ENCODE results near the gene HP.
"Not testable (repeated sequence)": the region's sequence is repeated elsewhere in the genome, so short reads cannot be mapped to it uniquely, and the experiment has no call there.

The HP gene, protein sequence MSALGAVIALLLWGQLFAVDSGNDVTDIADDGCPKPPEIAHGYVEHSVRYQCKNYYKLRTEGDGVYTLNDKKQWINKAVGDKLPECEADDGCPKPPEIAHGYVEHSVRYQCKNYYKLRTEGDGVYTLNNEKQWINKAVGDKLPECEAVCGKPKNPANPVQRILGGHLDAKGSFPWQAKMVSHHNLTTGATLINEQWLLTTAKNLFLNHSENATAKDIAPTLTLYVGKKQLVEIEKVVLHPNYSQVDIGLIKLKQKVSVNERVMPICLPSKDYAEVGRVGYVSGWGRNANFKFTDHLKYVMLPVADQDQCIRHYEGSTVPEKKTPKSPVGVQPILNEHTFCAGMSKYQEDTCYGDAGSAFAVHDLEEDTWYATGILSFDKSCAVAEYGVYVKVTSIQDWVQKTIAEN

DNA sequence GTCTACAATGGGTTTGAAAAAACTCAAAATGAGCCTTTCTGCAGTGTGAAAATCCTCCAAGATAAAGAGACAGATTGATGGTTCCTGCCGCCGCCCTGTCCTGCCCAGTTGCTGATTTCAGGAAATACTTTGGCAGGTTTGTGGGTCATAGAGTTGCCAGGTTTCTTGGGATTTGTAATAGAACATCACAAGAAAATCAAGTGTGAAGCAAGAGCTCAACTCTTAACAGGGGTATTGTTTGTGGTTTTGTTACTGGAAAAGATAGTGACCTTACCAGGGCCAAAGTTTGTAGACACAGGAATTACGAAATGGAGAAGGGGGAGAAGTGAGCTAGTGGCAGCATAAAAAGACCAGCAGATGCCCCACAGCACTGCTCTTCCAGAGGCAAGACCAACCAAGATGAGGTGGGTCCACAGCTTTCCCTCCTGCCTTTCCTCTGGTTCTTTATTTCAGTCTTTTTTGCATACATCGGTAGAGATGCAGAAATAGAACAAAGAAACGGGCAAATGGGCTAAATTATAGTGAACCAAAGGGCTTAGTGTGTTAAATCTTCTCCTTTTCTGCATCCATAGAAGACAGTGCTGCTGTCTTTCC is at the start of gene HP:
HP (plus strand) TSS at position 252 of the 594 bp plus-strand sequence; CDS start at position 400, 148 bp downstream.
- DNase-seq = not testable (repeated sequence)

DNA sequence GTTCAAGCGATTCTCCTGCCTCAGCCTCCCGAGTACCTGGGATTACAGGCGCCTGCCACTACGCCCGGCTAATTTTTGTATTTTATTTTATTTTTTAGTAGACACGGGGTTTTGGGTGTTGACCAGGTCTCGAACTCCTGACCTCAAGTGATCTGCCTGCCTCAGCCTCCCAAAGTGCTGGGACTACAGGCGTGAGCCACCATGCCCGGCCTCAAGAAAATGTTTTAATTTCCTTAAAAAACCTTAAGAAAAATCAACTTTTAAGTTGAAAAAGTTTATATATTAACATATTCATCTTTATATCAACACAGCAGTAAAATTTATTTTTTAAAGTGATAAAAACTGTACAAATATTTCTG is 46.3 kb upstream of the HP start:
- not testable (repeated sequence) for DNase-seq

DNA sequence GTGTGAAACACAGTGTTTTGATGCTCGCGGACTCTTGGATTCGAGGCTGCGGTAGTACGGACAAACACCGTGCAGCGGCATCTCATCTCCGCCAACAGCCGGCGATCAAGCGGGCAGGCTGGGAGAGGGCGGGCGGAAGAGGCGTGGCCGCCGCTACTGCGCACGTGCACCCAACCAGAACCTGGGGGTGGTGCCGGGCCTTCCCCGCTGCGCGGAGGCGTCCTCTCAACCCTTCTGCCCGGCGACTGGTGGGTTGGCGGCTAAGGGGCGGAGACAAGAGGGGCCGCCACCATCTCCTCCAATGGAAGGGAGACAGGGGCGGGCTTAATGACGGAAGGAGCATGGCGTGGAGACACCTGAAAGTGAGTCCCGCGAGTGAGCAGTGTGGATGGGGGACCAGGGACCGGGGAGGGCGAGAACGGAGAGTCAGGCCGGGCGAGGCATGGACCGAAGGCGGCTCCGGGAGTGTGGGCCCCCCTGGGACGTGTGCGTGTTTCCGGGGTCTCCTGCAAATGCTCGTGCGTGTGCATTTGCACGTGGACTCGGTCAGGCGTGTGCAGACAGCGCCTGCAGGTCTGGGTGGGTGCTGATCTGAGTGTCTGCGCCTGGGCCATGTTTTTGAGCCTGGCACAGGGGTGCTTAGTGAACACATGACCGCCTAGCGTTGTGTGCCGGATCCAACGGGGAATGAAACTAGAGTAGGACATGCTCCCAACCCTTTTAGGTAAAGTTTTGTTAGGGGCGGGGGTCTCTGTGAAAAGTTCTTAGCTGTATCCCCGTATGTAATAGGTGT is 45.7 kb upstream of the HP start, which contains the start of gene DHODH:
DHODH (plus strand) TSS at position 321 of the 793 bp plus-strand sequence; CDS start at position 342, 21 bp downstream.
- DNase-seq = peak; percentile 98

DNA sequence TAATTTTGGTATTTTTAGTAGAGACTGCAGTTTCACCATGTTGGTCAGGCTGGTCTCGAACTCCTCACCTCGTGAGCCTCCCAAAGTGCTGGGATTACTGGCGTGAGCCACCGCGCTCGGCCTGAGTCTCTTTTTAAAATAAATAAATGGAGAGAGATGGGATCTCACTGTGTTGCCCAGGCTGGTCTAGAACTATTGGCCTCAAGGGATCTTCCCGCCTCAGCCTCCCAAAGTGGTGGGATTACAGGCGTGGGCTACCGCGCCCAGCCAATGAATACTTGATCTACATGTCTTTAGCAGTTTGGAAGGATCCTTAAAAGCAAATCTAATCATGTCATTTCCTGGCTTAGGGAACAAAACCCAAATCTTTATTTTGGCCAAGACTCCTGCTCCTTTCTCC is 44.5 kb upstream of the HP start:
- no peak for DNase-seq

DNA sequence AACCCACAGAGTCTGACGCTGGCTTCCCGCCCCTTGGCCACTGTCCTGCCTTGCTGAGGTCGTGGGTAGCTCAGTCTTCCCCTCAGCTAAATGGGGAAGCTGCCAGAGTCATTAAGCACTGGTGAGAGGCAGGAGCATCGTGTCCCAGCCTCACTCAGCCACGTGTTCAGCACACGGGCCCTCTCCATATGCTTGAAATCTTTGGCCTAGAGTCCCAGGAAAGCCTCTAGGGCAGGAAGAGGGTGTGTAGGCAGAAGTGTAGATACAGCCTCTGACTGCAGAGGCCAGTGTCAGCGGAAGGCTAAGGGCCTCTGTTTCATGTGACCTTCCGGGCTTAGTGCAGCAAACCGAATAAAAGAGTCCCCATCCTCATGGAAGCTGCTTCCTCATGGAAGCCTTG is 41.7 kb upstream of the HP start:
- DNase-seq = no peak

DNA sequence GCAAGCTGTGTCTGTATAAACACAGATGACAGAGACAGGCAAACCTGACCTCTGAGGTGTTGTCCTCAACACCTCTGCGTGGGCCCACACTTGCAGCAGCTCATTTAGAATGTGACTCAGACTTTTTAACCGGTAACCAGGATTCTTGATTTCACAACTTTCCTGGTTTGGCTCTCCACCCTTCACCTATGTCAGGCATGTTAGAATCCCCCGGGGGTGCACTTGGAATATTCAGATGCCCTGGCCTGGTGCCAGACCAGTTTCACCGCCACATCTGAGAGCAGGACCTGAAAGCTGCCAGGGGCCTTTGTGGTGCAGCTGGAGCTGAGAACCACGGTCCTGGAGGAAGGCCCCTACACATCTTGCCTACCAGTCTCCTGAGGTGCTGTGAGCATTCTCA is 40.9 kb upstream of the HP start:
- DNase-seq = no peak

DNA sequence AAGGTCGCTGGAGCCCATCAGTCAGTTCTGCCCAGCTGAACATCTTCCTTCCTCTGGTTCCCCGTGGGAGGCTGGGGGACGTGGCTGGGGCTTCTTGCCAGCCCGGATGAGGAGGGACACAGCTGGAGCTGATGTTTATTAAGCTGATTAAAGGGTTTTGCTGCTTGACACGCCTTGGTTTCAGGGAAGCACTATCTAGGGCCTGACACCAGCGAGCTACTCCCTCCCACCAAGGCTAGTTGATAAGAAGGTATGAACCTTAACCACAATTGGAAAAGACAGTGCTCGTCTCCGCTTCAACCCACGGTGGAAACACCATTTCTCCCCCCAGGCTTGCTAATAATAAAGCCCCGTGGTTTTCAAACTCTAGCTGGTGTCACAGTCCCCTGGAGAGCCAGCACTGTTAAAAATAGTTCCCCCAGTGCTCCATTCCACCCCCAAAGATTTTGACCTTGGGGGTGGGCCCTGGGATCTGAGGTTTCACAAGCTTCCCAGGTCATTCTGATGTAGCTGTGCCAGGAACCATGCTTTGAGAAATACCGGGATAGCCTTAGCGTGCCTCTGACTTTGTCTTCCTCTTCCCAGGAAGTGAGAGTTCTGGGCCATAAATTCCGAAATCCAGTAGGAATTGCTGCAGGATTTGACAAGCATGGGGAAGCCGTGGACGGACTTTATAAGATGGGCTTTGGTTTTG is 40.3 kb upstream of the HP start:
- DNase-seq = no peak

DNA sequence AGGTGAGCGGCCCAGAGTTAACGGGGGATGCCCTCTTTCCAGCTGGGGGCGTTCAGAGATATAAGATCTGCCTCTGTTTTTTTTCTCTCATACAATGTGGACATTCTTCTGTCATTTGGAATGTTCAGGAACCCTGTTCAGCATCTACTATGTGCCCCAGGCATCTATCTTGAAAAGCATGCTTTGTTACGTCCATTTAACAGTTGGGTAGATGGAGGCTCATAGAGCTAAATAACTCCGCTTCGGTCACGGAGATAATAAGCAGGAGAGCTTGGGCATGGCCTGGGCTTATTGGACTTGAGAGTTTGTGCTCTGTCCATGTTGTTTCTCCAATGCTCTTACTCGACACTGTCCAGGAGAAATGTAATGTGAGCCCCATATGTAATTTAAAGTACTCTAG is 39.6 kb upstream of the HP start:
- no peak for DNase-seq

DNA sequence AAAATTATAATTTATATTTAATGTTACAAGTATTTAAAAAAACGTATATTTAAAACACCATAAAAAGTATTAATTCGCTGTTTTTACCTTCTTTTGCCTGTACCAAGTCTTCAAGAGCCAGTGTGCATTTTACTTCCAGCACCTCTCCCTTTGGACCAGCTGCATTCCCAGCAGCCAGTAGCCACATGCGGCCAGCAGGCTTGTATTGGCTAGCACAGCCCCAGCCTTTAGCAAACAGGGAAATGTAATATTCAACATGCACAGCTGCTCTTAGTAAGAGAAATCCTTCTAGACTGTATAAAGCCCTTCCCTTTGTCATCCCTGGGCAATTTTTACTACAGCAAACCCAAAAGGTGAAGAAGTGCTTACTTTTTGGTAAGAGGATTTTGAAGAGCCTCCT is 39.2 kb upstream of the HP start:
- DNase-seq = no peak

DNA sequence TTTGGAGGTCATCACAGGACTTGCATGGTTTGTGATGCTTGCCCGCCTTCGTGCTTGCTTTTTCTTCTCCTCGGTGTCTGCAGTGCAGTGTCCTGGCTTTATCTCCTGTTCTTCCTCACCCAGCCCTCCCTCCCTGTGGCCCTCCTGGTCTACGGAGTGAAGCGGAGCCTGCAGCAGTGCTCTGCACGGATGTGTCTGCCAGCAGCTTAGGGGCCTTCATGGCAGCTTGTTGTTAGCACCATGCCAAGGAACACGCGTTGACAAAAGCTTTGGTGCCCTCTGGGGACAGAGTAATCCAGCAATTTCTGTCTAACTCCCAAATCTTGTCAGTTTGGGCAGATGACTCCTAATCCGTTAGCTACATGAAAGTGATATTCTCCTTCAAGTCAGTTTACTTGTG is 35.8 kb upstream of the HP start:
- no peak for DNase-seq

DNA sequence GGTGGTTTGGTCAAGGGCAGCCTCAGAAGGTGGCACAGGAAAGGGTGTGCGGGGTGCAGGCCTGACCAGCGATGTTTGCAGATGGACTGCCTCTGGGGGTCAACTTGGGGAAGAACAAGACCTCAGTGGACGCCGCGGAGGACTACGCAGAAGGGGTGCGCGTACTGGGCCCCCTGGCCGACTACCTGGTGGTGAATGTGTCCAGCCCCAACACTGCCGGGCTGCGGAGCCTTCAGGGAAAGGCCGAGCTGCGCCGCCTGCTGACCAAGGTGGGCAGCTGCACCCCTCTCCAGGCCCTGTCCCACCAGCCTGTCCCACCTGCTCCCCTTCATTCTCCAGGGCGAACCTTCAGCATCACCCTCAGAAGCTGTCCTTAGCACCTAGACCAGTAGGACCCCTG is 33.3 kb upstream of the HP start:
- no peak for DNase-seq

DNA sequence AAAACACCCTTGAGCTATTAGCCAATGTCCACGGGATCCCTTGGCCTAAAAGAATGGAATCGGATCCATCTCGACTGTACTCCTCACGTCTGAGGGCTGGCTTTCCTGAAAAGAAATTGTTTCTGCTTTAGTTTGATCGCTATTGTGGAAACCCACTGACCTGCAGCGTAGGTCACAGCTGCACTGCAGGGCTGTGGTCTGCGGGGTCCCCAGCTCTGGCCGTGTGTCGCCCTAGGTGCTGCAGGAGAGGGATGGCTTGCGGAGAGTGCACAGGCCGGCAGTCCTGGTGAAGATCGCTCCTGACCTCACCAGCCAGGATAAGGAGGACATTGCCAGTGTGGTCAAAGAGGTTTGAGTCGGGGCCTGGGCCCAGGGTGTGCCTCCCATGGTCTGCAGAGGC is 32.2 kb upstream of the HP start:
- no peak for DNase-seq

DNA sequence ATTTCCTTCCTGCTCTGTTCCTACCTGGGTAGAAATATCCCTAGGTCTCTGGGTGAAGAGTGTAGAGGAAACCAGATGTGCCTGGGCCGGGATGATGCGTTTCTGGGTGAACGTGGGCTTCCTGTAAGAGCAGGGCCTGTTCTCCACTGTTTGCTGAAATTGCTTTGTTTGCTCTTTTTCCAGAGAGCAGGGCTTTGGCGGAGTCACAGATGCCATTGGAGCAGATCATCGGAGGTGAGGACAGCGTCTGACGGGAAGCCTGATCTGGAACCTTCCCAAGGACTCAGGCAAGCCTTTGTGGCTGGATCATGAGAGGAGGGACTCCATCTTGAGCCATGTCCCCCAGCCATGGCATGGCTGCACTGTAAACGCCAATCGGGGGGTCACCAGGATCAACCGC is 30.3 kb upstream of the HP start:
- DNase-seq = no peak

DNA sequence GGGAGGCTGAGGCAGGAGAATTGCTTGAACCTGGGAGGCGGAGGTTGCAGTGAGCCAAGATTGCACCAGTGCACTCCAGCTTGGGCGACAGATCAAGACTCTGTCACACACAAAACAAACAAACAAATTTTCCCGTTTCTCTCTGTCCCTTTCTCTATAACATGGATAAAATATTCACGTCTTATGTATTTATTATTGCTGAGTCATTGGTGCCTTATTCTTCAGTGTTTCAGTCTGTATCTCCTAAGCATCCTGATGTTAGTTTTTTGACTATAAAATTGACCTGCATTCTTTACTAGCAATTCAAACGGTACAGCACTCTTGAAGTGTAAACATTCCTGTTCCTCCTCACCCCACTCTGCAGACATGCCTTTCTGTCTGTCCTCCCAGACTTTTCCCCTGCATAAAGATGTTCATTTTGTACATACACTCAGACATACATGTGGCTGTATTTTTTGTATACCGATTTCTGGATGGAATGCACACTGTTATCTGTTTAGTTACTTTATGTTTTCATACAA is 29.4 kb upstream of the HP start:
- DNase-seq = no peak

DNA sequence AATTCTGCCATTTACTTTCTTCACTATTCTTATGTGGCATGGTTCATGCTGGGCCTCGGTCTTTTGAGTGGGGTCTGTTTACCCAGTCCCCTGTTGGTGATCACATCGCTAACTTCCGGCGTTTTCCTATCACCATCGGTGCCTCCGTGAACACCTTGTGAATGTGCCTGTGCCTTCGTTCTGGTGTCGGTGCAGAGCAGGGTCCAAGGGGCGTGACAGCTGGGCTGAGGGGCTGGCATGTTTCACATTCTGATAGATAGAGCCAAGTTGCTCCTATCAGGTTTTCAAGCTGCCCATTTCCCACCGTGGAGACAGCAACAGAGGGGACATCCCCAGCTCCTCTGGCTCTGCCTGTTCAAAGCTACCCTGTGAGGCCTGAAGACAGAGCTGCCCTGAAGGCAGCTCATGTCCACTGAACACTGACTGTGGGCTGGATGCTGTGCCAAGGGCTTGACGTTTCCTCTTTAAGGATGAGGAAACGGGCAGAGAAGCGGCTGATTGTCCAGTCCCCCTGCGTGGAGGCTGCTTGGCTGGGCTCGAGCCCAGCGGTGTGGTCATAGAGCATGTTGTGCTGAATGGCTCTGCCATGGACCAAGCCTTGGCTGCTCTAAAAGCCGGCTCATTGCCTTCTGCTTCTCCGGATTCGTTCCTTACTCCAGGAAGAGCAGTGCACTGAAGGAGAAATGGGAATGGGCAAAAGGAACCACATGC is 28.7 kb upstream of the HP start:
- no peak for DNase-seq

DNA sequence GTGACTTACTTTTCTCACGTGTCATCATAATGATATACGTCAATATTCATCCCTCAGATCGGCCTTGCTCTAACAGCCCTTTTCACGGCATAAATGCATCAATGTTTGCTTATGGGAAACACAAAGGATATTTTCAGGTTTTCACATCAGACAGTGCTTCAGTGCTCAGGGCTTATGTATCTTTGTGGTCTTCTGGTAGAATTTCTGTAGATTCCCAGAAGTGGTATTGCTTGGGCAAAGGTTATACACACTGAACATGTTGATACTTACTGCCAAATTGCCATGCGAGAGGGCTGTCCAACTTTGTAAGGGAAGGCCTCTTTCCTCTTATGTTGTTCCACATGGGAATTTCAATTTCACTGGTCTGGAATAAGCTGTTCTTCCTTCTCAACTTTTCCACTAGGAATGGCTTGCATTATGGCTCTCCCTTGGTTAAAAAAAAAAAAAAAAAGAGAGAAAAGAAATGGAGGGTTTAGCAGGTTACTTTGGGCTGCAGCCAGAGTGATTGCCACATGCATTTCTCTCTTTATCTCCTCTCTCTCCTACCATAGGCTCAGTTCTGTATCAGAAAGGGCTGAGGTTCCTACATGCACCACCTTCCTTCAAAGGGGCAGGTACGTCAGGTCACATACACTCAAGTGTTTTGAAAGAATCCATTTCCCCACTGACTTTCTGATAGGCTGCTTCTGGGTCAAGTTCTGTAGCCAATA is 26.5 kb upstream of the HP start:
- DNase-seq = no peak

DNA sequence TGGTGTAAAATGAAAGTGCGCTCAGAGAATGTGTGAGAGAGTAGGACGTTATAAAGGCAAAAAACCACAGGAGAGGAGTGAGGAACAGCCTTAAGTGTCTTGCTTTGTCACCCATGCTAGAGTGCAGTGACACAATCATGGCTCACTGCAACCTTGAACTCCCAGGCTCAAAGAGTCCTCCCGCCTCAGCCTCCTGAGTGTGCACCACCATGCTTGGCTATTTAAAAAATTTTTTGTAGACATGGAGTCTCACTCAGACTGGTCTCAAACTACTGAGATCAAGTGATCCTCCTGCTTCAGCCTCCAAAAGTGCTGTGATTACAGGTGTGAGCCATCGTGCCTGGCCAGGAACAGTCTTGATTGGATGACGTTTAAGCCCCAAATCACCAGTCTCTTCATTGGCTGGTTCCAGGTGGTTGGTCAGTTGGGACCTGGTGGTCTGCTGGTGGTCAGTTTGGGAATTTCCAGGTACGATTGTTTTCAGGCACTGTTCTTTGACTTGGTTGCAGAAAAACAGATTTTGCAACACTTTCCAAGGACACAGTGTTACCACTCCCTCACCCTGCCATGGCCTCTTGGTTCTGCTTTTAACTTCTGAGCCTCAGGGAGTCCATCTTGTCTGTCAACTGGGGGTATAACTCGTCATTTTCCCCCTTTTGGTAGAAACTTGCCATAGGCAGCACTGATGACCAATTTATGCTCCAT is 24.6 kb upstream of the HP start:
- DNase-seq = no peak

DNA sequence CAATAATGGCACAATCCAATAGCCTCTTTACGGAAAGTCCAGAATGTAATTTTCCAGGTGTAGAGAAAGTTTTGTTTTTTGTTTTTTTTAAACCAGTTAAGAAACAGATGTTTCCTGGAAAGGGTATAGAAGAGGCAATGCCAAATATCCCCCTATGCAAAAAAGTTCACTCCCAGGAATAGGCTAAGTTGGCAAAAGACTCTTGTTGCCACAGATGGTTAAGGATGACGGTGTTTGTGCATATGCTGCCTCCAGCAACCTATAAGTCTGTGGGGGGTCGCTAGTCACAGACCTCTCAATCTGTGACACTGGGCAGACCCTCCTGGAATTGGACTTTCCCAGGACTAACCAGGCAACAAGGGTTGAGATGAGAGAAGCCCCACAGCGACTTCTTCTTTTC is 20.9 kb upstream of the HP start:
- no peak for DNase-seq

DNA sequence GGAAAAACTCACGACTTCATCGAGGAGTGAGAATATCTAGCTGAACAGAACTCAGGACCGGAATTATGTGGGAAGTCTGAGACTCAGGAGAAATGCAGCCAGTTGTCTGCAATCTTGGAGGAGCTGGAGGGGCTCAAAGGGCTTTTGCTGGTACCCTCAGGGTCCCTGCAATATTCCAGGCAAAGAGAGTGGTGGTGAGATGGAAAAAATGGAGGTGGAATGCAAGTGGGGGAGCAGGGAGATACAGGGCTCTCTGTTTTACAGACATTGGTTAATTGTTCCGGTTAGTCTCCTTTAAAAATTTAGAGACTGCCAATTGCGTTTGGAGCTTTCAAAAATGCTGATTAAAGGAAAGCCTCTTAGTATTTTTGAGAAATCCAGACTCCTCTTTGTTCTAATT is 18.2 kb upstream of the HP start:
- no peak for DNase-seq

DNA sequence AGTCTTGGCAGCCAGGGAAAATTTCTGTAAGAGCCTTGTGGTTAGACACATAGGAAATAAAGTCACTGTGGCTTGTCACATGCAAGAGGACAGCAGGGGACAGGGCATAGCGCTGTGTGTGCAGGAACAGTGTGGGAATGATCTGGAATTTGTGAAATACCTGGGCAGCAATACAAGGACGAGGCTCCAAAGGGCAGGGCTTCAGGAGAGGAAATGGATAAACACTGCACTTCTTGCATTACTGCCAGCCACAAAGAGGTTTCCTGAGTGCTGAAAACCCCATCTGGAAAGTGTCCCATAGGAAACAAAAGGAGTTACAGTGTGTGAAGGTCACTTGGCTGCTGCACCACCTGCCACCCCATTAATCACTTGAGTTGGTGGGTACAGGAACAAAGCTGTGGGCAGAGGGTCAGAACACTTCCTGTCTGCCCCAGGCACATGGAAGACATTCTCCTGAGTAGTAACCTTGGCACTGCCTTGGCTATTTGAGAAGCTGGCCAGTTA is 12.1 kb upstream of the HP start:
- no peak for DNase-seq

DNA sequence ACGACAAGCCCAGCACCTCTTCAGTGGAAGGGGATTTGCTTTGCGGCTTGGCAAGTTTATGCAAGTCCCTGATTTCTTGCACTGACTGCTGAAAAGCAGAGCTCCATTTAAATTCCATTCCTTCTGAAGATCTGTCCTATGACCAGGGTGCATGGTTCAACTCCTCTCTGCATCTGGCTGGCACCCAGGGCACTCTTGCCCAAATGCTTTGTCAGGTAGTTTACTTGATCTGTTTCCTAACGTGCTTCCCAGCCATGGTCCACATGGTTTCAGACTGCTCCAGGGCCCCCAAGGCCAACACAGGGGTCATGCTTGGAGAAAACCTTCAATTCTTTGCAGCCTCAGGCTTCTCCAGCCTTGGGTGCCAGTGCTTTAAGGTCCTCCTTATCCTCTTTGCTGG is 11.2 kb upstream of the HP start:
- no peak for DNase-seq

Data from stimulated activated naive CD4-positive, alpha-beta T cell treated with Interleukin-2 at 50 U/mL for 16 hours (primary cell).